AG08395 (cell line): ENCODE results near the gene CHEK1.

Source experiments
- DNase-seq: peaks from one replicate; pipeline ENCODE4 v3.0.0; 2012; ENCODE audit warnings: mixed read lengths, low spot score

The CHEK1 gene

DNA sequence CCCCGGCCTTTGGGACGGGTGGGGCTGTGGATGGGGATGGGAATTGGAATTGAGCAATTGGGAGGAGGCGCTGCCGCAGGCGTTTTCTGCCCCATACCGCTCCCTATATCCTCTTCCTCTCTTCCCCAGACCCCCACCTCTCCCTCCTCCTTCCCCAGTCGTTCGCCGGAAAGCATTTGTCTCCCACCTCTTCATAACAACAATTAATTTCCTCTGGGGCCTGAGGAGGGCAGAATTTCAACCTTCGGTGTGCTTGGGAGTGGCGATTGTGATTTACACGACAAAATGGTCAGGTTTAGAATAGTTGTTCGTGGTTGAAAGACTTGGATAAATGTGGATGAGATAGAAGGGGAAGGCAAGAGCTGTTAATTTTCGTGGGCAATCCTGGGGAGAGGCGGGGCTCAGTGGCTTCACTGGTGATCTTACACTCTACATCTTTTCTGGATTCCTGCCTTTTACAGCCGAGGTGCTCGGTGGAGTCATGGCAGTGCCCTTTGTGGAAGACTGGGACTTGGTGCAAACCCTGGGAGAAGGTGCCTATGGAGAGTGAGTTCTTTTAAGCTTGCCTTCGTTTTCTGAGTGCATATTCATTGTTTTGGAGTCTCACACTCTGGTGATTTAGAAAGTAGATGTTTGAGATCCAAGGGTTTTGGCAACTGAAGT is 1.5 kb downstream of the CHEK1 start:
- peak; percentile 79 for DNase-seq

DNA sequence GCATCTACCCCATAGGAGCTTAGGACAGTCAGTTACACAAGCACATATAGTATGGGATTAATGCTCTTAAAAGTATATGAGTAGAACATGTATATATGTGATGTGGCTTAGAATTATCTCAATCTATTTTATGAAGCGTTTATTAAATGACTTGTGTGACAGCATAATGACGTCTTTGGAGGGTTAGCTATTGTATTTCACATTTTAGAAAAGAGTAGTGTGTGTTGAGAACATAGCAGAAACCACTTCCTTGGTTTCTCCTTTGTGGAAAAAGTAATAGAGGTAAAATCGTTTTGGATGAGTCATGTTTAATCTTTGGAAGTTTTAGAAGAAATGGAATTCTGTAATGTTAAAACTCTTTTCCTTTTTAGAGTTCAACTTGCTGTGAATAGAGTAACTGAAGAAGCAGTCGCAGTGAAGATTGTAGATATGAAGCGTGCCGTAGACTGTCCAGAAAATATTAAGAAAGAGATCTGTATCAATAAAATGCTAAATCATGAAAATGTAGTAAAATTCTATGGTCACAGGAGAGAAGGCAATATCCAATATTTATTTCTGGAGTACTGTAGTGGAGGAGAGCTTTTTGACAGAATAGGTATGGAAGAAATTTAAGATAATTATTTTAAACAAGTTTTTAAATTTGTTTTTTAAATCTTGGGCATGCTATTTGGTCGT is 2.4 kb downstream of the CHEK1 start:
- DNase-seq = no peak

- DNase-seq = no peak
Measured at GRCh38 chr11:125637840-125638239, 12.9 kb downstream of the CHEK1 start.

GRCh38 chr11:125638315-125638714 is 13.4 kb downstream of the CHEK1 start:
- no peak for DNase-seq

- DNase-seq = no peak
Measured at GRCh38 chr11:125645871-125646270, 20.9 kb downstream of the CHEK1 start.

- no peak for DNase-seq
Measured at GRCh38 chr11:125649465-125650166, 24.7 kb downstream of the CHEK1 start.

GRCh38 chr11:125662689-125663088 is 37.7 kb downstream of the CHEK1 start:
- DNase-seq = no peak

GRCh38 chr11:125663910-125664309 is 38.9 kb downstream of the CHEK1 start:
- DNase-seq = no peak

DNA sequence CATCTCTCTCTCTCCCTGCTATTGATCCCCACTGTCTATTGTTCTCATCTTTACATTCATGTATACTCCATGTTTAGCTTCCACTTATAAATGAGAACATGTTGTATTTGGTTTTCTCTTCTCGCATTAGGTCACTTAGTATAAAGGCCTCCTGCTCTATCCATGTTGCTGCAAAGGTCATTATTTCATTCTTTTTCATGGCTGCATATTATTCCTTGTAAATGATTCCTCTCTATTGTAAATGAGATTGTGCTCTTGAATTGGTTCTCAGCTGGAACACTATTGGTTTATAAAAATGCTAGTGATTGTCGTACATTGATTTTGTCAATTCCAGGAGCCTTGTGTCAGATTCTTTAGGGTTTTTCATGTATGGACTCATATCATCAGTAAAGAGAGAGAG is 42.2 kb downstream of the CHEK1 start:
- DNase-seq = no peak

- no peak for DNase-seq
Measured at GRCh38 chr11:125670172-125670571, 45.2 kb downstream of the CHEK1 start.

DNA sequence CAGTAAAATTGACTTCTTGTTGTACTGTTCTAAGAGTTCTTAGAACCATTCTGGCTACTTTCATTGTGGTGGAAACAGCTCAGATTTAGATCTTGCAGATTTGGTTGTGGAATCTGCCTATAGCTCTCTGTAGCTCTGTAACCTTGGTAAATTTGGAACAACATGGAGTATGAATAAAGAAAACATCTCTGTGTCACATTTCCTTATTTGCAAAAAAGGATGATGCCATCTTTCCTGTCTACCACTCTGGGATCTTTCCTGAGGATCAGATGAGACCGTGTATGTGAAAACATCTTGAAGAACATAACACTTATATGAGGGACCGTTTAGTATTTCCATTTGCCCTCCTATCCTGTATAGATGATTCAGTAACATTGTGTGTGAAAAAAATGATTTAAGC is 46.6 kb downstream of the CHEK1 start:
- no peak for DNase-seq

- no peak for DNase-seq
Measured at GRCh38 chr11:125674210-125674609, 49.2 kb downstream of the CHEK1 start.

DNA sequence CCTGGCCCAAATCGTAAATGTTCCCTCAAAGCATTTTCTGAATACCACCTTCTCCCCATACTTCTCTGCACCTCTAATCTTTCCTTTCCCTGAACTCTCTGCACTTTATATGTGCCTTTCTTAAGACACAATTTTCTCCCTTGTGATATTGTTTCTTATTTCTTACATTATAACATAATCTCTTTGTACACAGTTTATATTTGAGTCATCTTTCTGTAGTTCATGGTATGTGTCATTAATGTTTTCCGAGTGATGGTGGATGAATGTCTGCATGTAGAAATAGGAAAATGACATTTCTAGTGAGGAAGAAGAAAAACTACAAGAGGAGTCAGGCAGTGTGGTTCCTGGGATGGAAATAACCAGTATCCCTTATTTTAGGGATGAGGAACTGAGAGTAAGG is 50.2 kb downstream of the CHEK1 start:
- DNase-seq = no peak

DNA sequence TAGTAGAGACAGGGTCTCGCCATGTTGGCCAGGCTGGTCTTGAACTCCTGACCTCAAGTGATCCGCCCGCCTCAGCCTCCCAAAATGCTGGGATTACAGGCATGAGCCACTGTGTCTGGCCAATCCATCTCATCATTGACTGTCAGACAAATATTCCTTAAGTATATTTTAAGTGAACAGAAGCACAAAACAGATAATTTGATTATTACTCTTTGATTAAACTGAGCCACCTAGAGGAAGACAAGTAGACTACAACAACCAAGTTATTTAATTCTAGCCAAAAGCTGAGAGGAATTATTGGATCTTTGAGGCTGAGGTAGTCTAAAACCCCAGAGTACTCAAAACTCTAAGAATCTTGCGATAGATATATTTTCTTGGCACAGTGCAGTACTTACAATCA is 54.4 kb downstream of the CHEK1 start:
- no peak for DNase-seq

- no peak for DNase-seq
Measured at GRCh38 chr11:125679837-125680236, 54.9 kb downstream of the CHEK1 start.

- no peak for DNase-seq
Measured at GRCh38 chr11:125680747-125681146, 55.8 kb downstream of the CHEK1 start, which contains the start of gene ACRV1. TSS of gene ACRV1 (minus strand) at chr11:125680847. CDS start at chr11:125680780, 67 bp downstream.

DNA sequence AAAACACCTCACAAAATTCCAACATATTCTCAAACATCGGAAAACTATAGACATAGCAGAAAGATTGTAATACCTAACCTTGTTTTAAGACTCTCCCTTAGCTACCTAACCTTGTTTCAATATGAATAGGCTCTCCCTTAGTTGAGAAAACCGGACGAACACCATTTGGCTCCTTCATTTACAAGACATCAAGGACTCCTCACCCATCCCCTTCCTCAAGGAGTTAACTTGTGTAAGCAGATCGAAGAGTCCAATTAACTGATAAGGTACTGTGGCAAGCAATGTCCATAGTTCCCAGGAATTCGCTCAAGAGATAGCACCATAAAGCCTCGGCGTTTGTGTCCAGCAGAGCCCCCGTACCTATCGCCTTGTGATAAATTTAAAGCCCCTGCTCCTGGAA is 60.3 kb downstream of the CHEK1 start:
- DNase-seq = no peak

DNA sequence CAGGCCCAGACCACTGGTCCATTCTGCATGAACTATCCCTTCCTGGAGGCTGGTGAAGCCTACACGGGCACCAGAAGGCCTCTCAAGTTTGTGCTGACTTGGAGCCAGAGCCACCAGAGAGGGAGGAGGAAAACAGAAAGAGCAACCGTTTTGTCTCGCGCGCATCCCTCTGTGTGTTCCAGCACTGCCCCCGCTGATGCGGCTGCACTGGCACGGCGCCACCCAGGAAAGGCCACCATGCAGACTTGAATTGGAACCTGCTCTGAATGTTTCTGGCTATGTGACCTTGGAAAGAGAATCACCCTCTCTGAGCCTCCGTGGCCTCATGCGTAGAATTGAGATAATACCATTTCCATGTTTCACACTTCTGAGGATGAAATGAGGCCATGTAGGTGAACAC is 63.1 kb downstream of the CHEK1 start:
- DNase-seq = no peak

GRCh38 chr11:125688632-125689031 is 63.7 kb downstream of the CHEK1 start:
- no peak for DNase-seq

GRCh38 chr11:125689274-125689859 is 64.4 kb downstream of the CHEK1 start:
- no peak for DNase-seq

DNA sequence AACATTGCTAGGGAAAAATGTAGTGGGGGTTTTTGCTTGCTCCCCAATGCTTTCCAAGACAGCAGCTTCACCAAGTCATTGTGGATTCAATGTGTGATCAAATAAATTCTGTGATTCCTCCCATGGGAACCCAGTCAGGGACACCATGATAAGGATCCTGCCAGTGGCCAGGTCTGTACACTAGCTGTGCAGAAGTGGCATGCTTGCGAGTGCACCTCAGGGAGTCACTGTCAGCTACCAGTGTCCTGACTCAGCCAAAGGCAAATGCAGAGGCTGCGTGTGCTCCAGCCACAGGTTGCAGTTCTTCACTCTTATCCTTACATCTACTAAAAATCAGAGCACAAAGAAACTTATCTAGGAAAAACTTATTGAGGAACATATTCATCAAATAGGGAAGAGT is 65.0 kb downstream of the CHEK1 start:
- DNase-seq = no peak

DNA sequence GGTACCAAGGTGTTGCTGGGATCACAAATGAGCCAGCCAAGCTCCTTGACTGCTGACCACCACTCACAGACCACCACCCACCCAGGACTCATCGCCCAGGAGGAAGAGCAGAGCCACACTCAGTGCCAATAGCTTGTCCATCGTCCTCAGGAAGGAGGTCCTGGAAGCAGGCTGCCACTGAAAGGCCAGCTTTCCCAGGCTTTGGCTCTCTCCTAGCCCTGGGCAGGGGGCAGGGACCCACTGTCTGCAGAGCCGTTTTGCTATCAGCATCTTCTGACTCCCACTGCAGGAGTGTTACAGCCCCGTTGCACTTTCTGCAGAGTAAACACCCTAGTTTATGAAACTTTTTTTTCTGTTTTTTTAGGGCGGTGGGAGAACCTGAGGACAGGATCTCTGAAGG is 67.9 kb downstream of the CHEK1 start:
- no peak for DNase-seq

DNA sequence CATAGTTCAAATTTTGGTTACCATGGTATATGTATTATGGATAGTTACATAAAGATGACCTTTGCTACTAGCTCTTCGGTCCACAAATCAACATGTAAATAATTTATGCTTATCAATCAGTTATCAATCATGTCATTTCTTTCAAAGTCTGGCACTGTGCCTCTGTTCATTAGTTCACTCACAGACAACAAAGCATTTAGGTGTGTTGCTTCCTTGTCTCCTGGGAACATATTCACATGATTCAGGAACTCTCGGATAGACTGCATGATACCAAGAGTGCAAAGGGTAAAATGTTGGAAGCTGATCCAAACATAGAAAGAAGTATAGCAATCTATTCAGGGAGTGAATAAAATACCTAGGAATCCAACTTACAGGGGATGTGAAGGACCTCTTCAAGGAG is 70.0 kb downstream of the CHEK1 start:
- no peak for DNase-seq
